HG03175 (cell line): ENCODE measurements around the gene USP3.
"Not testable (repeated sequence)": the region's sequence is repeated elsewhere in the genome, so short reads cannot be mapped to it uniquely, and the experiment has no call there.

ENCODE experiments used
- ATAC-seq: cut with Tn5 transposase; IDR thresholded peaks from one replicate; pipeline ENCODE4 v1.9.1; 2021; ENCODE audit warnings: mild to moderate bottlenecking, moderate library complexity; ENCODE audit not compliant: unreplicated experiment

The USP3 gene

DNA sequence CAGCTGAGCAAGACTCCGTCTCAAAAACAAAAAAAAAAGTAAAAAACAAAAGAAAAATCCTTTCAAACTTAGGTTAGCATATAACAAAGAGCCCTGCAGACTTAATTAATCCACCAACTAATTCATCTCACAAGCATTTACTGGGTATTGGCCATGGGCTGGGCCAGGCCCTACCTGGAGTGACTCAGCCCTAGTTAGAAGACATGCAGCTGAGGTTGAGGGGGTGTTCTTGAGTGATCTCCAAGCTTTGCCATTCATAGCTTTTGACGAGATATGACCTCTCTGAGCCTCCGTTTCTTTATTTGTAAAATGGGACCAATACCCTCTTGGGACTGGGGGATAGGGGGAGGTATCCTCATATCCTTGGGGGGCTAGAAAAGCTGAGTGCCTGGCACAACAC lies 100.6 kb downstream of the USP3 start:
- no peak for ATAC-seq

DNA sequence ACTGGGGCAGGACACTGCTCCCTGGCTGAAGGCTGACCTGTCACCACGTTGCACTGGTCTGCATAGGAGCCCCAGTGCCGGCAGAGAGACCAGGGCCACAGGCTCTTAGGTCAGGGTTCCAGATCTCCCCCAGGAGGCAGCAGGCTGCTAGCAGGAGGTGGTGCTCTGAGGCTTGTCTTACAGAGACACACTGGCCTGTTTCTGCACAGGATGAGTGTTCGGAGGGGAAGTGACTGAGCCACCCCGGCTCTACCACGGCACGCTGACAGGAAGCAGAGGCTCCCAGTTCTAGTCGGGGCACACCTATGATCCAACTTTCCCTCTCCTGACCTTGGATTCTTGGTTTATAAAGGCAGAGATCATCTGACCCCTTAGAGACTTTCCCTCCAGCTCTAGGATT lies 101.4 kb downstream of the USP3 start:
- ATAC-seq, result no peak

DNA sequence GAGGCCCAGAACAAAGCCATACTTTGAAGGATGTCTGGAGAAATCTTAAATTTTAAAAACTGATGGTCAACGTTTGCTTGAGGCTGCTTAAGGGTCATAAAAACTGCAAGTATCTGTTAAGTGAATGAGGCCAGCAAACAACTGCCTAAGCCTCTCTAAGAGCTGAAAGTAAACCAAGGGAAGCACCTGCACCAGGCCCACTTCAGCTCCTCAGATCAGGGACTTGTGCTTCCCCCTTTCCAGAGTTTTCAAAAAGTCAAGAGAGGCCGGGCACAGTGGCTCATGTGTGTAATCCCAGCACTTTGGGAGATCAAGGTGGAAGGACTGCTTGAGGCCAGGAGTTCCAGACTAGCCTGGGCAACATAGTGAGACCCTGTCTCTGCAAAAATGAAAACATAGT lies 101.9 kb downstream of the USP3 start:
- no peak for ATAC-seq

GRCh38 chr15:63608989-63609388 lies 104.6 kb downstream of the USP3 start:
- ATAC-seq, result no peak

DNA sequence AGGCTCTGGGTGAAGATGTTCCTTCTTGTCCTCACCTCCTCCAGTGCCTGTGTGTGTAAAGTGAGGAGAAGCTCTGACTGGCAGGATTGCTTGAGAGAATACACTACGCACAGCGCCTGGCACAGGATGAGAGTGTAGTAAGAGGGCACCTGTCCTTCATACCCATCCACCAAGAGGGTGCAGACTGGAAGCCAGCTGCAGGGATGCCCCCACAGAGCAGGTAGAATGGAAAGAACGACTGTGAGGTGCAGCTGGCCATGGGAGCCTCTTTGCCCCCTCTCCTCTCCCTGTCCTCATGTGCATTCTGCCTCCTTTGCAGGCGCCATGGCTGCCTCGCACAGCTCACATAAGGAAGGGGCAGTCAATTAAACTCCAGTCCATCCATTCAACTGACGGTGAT lies 105.1 kb downstream of the USP3 start:
- ATAC-seq, result no peak

DNA sequence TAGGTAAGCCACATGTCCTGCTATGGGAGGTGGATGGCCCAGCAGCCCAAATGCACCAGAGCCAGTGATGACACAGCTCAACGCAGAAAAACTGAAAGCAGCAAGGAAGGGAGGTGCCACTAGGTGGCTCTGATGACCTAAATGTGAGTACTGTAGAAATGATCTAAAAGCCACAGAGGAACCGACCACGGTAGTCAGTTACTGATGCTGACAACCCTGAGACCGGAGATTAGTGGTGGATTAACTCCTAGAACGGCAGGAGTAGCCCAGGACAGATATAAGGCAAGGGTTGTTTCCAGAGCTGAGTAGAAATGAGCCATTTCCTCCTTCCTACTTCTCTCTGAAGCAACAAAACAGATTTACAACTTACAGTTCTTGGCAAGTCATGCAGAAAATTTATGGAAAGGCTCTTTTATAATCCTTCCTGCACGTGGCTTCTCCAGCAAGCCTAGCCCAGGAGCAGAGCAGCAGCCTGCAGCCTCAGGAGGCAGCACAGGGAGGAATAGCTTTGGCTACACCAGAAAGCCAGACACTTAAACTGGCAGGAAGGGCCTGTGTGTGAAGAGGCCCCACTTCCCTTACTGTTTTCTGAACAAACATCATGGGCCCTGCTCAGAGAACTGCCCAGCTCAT lies 105.9 kb downstream of the USP3 start:
- peak; percentile 73 for ATAC-seq

DNA sequence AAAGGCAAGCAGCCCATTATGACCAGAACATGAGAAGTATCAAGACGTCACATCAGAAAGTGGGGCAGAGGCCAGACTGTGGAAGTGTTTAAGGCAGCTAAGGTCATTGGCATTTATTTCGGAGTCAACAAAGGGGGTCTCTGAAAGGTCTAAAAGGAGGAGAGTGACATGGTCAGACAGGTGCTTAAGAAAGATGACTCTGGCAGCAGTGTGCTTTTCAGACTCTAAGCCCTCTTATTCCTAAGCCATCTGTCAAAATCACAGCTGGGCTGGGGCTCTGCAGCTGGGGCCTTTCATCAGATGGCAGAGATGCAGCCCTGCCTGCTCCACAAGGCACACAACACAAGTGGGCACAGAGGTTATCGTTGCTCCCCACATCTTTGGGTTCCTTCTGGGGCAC lies 106.8 kb downstream of the USP3 start:
- ATAC-seq, result no peak

DNA sequence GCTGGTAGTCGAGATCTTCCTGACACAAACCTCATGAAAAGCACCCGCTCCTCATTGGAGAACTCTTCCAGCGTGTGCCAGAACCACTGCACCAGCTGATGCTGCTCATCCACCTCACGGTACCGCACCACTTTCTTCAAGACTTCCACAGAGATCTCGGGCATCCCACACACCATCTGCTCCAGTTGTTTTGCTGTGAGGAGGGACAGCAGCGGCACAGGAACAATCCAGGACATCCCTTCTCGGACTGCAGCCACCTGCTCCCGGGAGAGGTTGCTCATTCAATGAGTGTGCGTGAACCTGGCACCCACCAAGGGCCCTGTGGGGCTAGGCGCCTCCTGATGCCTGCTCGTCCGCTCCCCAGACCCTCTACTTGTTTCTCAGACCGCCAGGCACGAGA lies 107.9 kb downstream of the USP3 start:
- ATAC-seq, result no peak

DNA sequence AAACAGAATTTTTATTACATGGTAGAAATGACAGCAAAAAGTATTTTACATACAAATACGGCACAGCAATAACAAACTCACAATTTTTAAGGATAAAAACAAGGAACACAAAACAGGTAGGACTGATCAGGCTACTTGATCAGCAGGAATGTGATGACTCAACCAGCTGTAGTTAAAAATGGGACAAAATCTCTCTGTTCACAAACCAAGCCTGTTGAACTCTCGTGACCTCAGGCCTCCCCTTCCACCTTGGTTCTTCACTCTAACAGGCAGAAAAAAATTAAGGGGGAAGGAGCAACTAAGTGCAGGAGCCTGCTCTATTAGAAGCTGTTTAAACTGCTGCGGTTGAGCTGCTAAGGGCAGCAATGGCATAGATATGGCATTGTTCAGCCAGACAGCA lies 111.5 kb downstream of the USP3 start:
- no peak for ATAC-seq

GRCh38 chr15:63617147-63617546 lies 112.8 kb downstream of the USP3 start:
- ATAC-seq, result not testable (repeated sequence)

DNA sequence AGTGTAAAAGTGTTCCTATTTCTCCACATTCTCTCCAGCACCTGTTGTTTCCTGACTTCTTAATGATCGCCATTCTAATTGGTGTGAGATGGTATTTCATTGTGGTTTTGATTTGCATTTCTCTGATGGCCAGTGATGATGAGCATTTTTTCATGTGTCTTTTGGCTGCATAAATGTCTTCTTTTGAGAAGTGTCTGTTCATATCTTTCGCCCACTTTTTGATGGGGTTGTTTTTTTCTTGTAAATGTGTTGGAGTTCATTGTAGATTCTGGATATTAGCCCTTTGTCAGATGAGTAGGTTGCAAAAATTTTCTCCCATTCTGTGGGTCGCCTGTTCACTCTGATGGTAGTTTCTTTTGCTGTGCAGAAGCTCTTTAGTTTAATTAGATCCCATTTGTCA lies 113.2 kb downstream of the USP3 start:
- ATAC-seq, result not testable (repeated sequence)

GRCh38 chr15:63620760-63621159 lies 116.4 kb downstream of the USP3 start:
- not testable (repeated sequence) for ATAC-seq

DNA sequence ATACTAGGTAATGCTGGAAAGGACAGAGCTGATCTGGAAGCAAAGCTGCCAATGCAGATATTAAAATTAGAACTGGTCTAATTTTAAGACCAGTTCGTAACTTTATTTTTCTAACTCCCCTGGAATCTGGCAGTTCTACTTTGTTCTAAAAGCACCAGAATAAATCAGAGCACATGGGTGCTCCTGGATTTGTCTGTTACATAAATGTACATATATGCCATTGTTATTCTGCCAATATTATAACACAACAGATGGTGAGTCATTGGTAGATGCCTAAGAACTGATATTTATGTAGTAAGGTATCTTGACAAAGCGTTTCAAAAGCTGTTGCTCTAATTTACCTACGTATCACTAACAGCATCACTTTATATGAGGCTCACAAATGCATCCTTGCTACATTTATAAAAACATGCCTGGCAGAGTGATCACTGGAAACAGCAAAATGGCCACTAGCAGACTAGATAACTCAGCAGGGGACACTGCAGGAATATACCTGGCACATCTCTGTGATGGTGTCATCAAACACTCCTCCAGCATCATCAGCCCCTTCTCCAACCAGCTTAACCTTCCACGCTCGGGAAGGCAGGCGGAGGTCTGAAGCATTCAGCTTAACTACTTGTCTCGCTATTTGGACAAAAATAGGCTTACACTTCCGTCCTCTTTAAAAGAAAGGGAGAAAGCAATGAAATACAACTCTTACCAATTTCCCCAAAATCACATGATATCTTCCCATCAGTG lies 119.0 kb downstream of the USP3 start:
- no peak for ATAC-seq

DNA sequence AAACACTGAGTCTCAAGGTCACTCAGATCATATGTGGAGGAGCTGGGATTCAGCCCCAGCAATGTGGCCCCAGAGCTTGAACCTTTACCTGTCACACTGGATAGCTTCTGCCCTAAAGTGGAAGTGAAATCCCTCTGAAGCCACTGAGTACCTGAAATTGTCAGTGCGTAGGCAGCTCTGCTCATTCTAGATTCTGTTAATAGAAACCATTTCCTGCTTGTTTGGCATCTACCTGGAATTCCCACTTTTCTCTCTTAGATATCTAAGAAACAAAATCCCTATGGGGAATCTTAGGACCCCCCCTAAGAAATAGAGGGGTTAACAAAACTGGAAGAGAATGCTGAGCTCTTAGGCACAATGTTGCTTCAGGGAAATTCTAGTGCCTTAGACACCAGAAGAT lies 122.6 kb downstream of the USP3 start:
- ATAC-seq, result no peak

DNA sequence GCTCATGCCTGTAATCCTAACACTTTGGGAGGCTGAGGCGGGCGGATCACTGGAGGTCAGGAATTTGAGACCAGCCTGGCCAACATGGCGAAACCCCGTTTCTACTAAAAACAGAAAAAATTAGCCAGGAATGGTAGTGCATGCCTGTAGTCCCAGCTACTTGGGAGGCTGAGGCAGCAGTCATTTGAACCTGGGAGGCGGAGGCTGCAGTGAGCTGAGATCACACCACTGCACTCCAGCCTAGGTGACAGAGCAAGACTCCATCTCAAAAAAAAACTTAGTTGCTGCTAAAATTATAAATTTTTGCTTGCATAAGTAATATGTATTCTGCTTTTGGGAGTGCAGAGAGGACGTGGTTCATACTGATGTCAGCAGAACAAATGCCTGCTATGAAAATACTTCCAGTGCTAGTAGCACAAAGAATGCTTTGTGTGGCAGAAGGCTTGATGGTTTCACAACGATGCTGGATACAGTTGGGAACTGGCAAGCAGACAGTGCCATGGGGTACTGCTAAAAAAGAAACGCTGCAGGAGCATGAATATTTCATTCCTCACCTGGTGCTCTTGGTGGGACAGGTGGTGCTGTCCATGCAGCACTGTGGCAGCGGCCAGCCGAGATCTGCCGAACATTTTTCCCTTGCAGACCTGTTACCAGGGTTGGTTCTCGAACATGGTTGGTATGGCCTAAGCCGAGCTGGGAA lies 123.9 kb downstream of the USP3 start:
- no peak for ATAC-seq

- no peak for ATAC-seq
These were observed 125.8 kb downstream of the USP3 start for GRCh38 chr15:63630036-63630751.

DNA sequence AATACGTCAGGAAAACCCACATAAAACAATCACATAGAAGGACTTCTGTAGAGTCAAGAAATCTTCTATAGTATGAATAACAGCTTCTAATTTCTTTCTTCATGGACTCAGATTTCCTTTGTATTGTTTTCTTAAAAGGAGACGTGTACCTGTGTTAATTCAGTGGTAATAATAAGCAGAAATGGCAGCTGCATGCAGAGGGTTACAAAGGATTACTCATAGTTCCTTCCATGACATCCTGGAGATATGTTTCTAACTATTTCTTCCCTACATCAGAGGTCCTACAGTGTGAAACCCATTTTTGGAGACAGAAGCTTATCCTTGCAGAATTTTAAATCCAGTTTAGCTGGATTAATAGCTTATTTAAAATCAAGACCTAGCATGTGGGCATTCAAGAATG lies 128.9 kb downstream of the USP3 start:
- no peak for ATAC-seq

DNA sequence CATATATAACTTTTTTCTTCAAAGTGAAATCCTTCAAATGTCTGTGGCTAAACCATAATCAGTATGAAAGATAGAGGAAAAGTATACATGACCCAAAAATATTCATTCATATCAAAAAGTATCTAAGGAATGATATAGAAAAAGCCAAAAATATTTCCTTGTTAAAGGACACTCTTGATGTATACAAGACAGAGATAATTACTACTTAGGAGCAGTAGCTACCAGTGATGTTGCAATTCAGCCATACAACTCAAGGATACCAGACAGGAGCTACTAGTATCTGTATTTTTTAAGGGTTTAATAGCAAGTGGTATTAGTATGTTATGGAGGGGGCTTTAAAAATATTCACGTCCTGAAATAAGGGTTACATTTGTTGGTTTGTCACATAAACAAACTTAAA lies 129.8 kb downstream of the USP3 start:
- no peak for ATAC-seq

DNA sequence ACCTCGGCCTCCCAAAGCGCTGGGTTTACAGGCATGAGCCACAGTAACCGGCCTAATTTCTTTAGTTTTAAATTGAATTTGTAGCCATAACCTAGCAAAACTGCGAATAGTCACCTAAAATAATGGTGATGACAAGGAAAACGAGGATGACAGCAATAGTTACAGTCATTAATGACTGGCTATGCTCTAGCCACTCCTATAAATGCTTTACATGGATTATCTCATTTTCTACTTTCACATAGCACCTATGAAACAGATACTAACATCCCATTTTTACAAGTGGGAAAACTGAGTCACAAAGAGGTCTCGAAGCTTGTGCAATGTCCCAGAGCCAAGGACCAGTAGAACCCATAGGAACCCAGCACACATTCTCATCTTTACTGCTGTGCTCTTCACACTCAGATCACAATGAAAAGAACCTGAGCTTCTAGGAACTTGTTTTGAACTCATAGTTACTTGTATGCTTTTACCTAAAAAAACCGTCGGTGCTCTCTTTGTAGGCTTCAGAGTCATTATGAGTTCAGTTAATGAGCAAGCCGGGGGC lies 132.2 kb downstream of the USP3 start:
- no peak for ATAC-seq

DNA sequence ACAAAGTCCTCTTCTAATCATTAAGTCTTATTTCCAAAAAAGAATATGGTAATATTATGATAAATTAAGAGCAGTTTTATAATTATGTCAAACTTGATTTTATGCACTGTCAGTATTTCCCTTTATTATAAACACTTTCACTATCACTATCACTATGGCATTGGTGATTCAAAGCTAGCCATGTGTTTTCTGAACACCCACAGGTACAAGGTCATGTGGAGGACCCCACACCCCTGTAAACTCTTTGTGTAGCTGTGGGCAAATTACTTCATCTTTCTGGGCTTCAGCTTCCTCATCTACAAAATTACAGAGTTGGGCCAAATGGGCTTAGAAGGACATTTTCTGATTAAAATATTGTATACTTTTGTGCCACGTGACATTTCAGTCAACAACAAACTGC lies 134.4 kb downstream of the USP3 start:
- no peak for ATAC-seq

DNA sequence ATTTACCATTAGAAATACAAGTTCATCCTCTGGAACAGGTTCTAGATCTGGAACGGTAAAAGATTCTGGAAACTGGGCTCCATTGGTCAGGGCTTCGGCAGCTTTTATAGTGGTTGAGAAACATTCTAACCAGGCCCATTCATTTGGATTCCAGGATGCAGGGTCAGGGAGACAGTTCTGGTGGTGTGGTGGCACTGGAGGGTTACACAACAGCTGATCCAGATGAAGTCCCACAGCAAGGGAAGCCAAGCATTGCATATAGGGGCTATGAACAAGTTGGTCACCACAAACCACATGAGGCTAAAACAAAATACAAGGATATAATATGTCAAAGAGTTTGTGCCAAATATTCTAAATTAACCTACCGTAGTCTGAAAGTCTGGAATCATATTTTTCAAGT lies 135.8 kb downstream of the USP3 start:
- no peak for ATAC-seq
